H9 (cell line): ENCODE results near the gene SENP7. TPM values are rescaled to one million over a fixed set of nuclear protein-coding genes. Genes with fewer than 3 reads are reported as not detected.

Experiments used
- DNase-seq: peaks from one replicate; pipeline ENCODE4 v3.0.0-alpha.2; 2017
- H2AFZ ChIP-seq: one replicate; pipeline ENCODE4 v1.6.1; 2013; ENCODE audit warnings: mild to moderate bottlenecking, low read length, control low read depth, moderate library complexity
- H2AK5ac ChIP-seq: 2 replicates; pipeline ENCODE4 v1.6.1; 2013; ENCODE audit warnings: low read length, control low read depth, mixed read lengths; ENCODE audit not compliant: insufficient read length
- H2BK120ac ChIP-seq: one replicate; pipeline ENCODE4 v1.6.1; 2013; ENCODE audit warnings: low read depth, mild to moderate bottlenecking, low read length, control low read depth, inconsistent platforms; ENCODE audit not compliant: poor library complexity, severe bottlenecking
- H2BK12ac ChIP-seq: 2 replicates; pipeline ENCODE4 v1.6.1; 2013; ENCODE audit warnings: low read length, control low read depth, mixed read lengths, low read depth; ENCODE audit not compliant: insufficient read length
- H2BK15ac ChIP-seq: 2 replicates; pipeline ENCODE4 v1.6.1; 2013; ENCODE audit warnings: low read depth, low read length, control low read depth
- H2BK20ac ChIP-seq: one replicate; pipeline ENCODE4 v1.6.1; 2013; ENCODE audit warnings: low read depth, mild to moderate bottlenecking, low read length, control low read depth, inconsistent platforms; ENCODE audit not compliant: poor library complexity, severe bottlenecking
- H2BK5ac ChIP-seq: 2 replicates; pipeline ENCODE4 v1.6.1; 2013; ENCODE audit warnings: low read length, control low read depth, mixed read lengths; ENCODE audit not compliant: insufficient read length
- H3K14ac ChIP-seq: 2 replicates; pipeline ENCODE4 v1.6.1; 2013; ENCODE audit warnings: low read length, control low read depth; ENCODE audit not compliant: insufficient read depth
- H3K18ac ChIP-seq: 2 replicates; pipeline ENCODE4 v1.6.1; 2013; ENCODE audit warnings: low read depth, mild to moderate bottlenecking, mixed read lengths, low read length, control low read depth; ENCODE audit not compliant: insufficient read length
- H3K23ac ChIP-seq: 2 replicates; pipeline ENCODE4 v1.6.1; 2013; ENCODE audit warnings: low read length, control low read depth, mixed read lengths, low read depth; ENCODE audit not compliant: insufficient read length
- H3K23me2 ChIP-seq: 2 replicates; pipeline ENCODE4 v1.6.1; 2013; ENCODE audit warnings: low read depth, mild to moderate bottlenecking, mixed read lengths, low read length, control low read depth; ENCODE audit not compliant: insufficient read length, poor library complexity, severe bottlenecking
- H3K27ac ChIP-seq: 2 replicates; pipeline ENCODE4 v1.5.1; 2013; ENCODE audit warnings: low read length, control low read depth, mixed read lengths, low read depth; ENCODE audit not compliant: insufficient read length
- H3K27me3 ChIP-seq: 2 replicates; pipeline ENCODE4 v1.6.1; 2013; ENCODE audit warnings: low read length, control low read depth, inconsistent platforms; ENCODE audit not compliant: insufficient read depth
- H3K4ac ChIP-seq: 2 replicates; pipeline ENCODE4 v1.6.1; 2013; ENCODE audit warnings: low read depth, mild to moderate bottlenecking, control low read depth, inconsistent platforms, low read length, moderate library complexity
- H3K4me1 ChIP-seq: 2 replicates; pipeline ENCODE4 v1.6.1; 2013; ENCODE audit warnings: low read length, control low read depth, inconsistent platforms; ENCODE audit not compliant: insufficient read depth
- H3K4me2 ChIP-seq: 2 replicates; pipeline ENCODE4 v1.6.1; 2013; ENCODE audit warnings: low read length, control low read depth, mixed read lengths; ENCODE audit not compliant: insufficient read length, insufficient read depth
- H3K56ac ChIP-seq: 2 replicates; pipeline ENCODE4 v1.6.1; 2013; ENCODE audit warnings: low read depth, mild to moderate bottlenecking, mixed read lengths, low read length, control low read depth; ENCODE audit not compliant: insufficient read length
- H3K79me1 ChIP-seq: 2 replicates; pipeline ENCODE4 v1.6.1; 2013; ENCODE audit warnings: low read depth, mild to moderate bottlenecking, moderate library complexity, low read length, control low read depth, inconsistent platforms; ENCODE audit not compliant: insufficient read depth, poor library complexity, severe bottlenecking
- H3K79me2 ChIP-seq: 2 replicates; pipeline ENCODE4 v1.6.1; 2013; ENCODE audit warnings: low read length, control low read depth, inconsistent platforms; ENCODE audit not compliant: insufficient read depth
- H3K9ac ChIP-seq: 2 replicates; pipeline ENCODE4 v1.6.1; 2013; ENCODE audit warnings: low read length, control low read depth, mixed read lengths; ENCODE audit not compliant: insufficient read length; ENCODE audit errors: extremely low read depth
- H3K9me3 ChIP-seq: one replicate; pipeline ENCODE4 v1.6.1; 2013; ENCODE audit warnings: low read depth, low read length, inconsistent platforms; ENCODE audit not compliant: control insufficient read depth
- H3T11ph ChIP-seq: one replicate; pipeline ENCODE4 v1.6.1; 2013; ENCODE audit warnings: mild to moderate bottlenecking, low read length, control low read depth, inconsistent platforms
- H4K20me1 ChIP-seq: one replicate; pipeline ENCODE4 v1.6.1; 2013; ENCODE audit not compliant: control insufficient read depth, insufficient read length, insufficient read depth
- H4K5ac ChIP-seq: 2 replicates; pipeline ENCODE4 v1.6.1; 2013; ENCODE audit warnings: low read depth, mild to moderate bottlenecking, mixed read lengths, low read length, control low read depth; ENCODE audit not compliant: insufficient read length
- H4K8ac ChIP-seq: replicated peaks from 2 replicates; pipeline ENCODE4 v1.6.1; 2013; ENCODE audit warnings: low read length, control low read depth, mixed read lengths, low read depth; ENCODE audit not compliant: insufficient read length
- H4K91ac ChIP-seq: 2 replicates; pipeline ENCODE4 v1.6.1; 2013; ENCODE audit warnings: low read depth, mild to moderate bottlenecking, moderate library complexity, mixed read lengths, low read length, control low read depth; ENCODE audit not compliant: insufficient read length
- H3K27ac Mint-ChIP-seq, 3 experiments: 2 replicates in 2 of 3; 3 replicates in 1 of 3; pipeline ENCODE4 v1.8.0; 2020 to 2021; ENCODE audit warnings: mixed read lengths in 3 of 3, mild to moderate bottlenecking in 1 of 3, moderate library complexity in 1 of 3
- H3K27me3 Mint-ChIP-seq: 2 replicates; pipeline ENCODE4 v1.8.0; 2021; ENCODE audit warnings: low read depth, mild to moderate bottlenecking, moderate library complexity, mixed read lengths
- H3K36me3 Mint-ChIP-seq, 3 experiments: 2 replicates in 2 of 3; 3 replicates in 1 of 3; pipeline ENCODE4 v1.8.0; 2020 to 2021; ENCODE audit warnings: low read depth in 3 of 3, mixed read lengths in 3 of 3; ENCODE audit not compliant: insufficient read depth in 1 of 3
- H3K4me1 Mint-ChIP-seq, 2 experiments: 2 replicates each; pipeline ENCODE4 v1.8.0; 2020; ENCODE audit warnings: mixed read lengths in 2 of 2
- H3K4me3 Mint-ChIP-seq, 2 experiments: 2 replicates in 1 of 2; 3 replicates in 1 of 2; pipeline ENCODE4 v1.8.0; 2020 to 2021; ENCODE audit warnings: mild to moderate bottlenecking in 2 of 2, mixed read lengths in 2 of 2, moderate library complexity in 1 of 2
- H3K9me3 Mint-ChIP-seq, 2 experiments: 2 replicates in 1 of 2; 3 replicates in 1 of 2; pipeline ENCODE4 v1.8.0; 2020; ENCODE audit warnings: mild to moderate bottlenecking in 2 of 2, mixed read lengths in 2 of 2, moderate library complexity in 1 of 2
- WGBS: extraction: QIAGEN DNeasy Blood & Tissue Kit; methylation state at CpG from one replicate; pipeline ENCODE4 v1.1.7; 2013; ENCODE audit warnings: missing lambda C conversion rate, low lambda C conversion rate, mixed read lengths; ENCODE audit not compliant: insufficient read length; ENCODE audit errors: extremely low coverage; 5-methylcytosine and 5-hydroxymethylcytosine counted together
- total RNA-seq: library from RNA; stranded (reverse); gene quantifications from 2 replicates; pipeline ENCODE4 v1.2.1, GENCODE V29; 2021
- TF ChIP-seq, protein P1 (sequence below): fragments of 200-600 bp; sonication (generic); conservative IDR thresholded peaks from 3 replicates; pipeline ENCODE4 v1.8.0; 2021; ENCODE audit warnings: antibody characterized with exemption, mild to moderate bottlenecking

The SENP7 gene
- total RNA-seq, 1 experiment from 2014 or later = 8.4 TPM

GRCh38 chr3:101319531-101319930 is 193.5 kb downstream of the SENP7 start:
- no peak overlapping the region for H4K8ac ChIP-seq
- no peaks in the 10 kb centered on the region for H3K4me1 ChIP-seq
- H4K20me1 ChIP-seq = no peaks in the 10 kb centered on the region
- H2BK20ac ChIP-seq = no peak overlapping the region
- TF ChIP-seq, protein P1, sequence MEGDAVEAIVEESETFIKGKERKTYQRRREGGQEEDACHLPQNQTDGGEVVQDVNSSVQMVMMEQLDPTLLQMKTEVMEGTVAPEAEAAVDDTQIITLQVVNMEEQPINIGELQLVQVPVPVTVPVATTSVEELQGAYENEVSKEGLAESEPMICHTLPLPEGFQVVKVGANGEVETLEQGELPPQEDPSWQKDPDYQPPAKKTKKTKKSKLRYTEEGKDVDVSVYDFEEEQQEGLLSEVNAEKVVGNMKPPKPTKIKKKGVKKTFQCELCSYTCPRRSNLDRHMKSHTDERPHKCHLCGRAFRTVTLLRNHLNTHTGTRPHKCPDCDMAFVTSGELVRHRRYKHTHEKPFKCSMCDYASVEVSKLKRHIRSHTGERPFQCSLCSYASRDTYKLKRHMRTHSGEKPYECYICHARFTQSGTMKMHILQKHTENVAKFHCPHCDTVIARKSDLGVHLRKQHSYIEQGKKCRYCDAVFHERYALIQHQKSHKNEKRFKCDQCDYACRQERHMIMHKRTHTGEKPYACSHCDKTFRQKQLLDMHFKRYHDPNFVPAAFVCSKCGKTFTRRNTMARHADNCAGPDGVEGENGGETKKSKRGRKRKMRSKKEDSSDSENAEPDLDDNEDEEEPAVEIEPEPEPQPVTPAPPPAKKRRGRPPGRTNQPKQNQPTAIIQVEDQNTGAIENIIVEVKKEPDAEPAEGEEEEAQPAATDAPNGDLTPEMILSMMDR = no peak
- H3K27ac ChIP-seq = no peak overlapping the region
- no peaks in the 10 kb centered on the region for H3K79me1 ChIP-seq
- H3K18ac ChIP-seq = no peak overlapping the region
- H3K27me3 ChIP-seq = no peaks in the 10 kb centered on the region
- DNase-seq = no peak
- no peak overlapping the region for H2AFZ ChIP-seq
- H4K5ac ChIP-seq = no peak overlapping the region
- Mint-ChIP-seq H3K27me3 (no peaks in the 10 kb centered on the region), H3K4me1 (no peaks in the 10 kb centered on the region), H3K9me3 (no peaks in the 10 kb centered on the region), H3K27ac (no peak overlapping the region), H3K4me3 (no peak overlapping the region), H3K36me3 (no peaks in the 10 kb centered on the region)
- H4K91ac ChIP-seq = no peak overlapping the region
- H3K9ac ChIP-seq = no peak overlapping the region
- no peaks in the 10 kb centered on the region for H3K23me2 ChIP-seq
- no peaks in the 10 kb centered on the region for H3K79me2 ChIP-seq
- no peak overlapping the region for H2AK5ac ChIP-seq
- H2BK120ac ChIP-seq = no peak overlapping the region
- no peak overlapping the region for H3K23ac ChIP-seq
- no peak overlapping the region for H2BK12ac ChIP-seq
- no peak overlapping the region for H3K4me2 ChIP-seq
- no peaks in the 10 kb centered on the region for H3K9me3 ChIP-seq
- no CpG with 5 or more reads among the region's 5 CpGs for WGBS
- no peak overlapping the region for H3K14ac ChIP-seq
- H3K56ac ChIP-seq = no peak overlapping the region
- no peak overlapping the region for H2BK15ac ChIP-seq
- no peak overlapping the region for H3K4ac ChIP-seq
- H2BK5ac ChIP-seq = no peak overlapping the region
- H3T11ph ChIP-seq = no peak overlapping the region
